Measurements from ENCODE around the gene ZNF778.

ZNF778 gene

GRCh38 chr16:89207993-89208392 lies 9.5 kb upstream of the ZNF778 start:
- no peak overlapping the region for H2AFZ ChIP-seq (ENCODE audit: low read length, unreplicated experiment)
- H3K4me1 ChIP-seq (ENCODE audit: control insufficient read depth, insufficient read depth, low read length, unreplicated experiment) = no peaks in the 10 kb centered on the region
- H3K27ac ChIP-seq (ENCODE audit: low read depth, low read length) = no peak overlapping the region
- no peak overlapping the region for H3K4me3 ChIP-seq (ENCODE audit: low read depth, low read length)
- no peaks in the 10 kb centered on the region for H3K36me3 ChIP-seq (ENCODE audit: insufficient read depth, low read length)
- no peaks in the 10 kb centered on the region for H3K79me2 ChIP-seq (ENCODE audit: control insufficient read depth, insufficient read depth, low read length, unreplicated experiment)
- H3K27me3 ChIP-seq (ENCODE audit: insufficient read depth, low read length) = peaks cover 32% of the 10 kb centered on the region

- no peaks in the 10 kb centered on the region for H3K79me2 ChIP-seq (ENCODE audit: control insufficient read depth, insufficient read depth, low read length, unreplicated experiment)
- no peak overlapping the region for H3K27ac ChIP-seq (ENCODE audit: low read depth, low read length)
- H3K4me1 ChIP-seq (ENCODE audit: control insufficient read depth, insufficient read depth, low read length, unreplicated experiment) = no peaks in the 10 kb centered on the region
- H3K4me3 ChIP-seq (ENCODE audit: low read depth, low read length) = no peak overlapping the region
- H2AFZ ChIP-seq (ENCODE audit: low read length, unreplicated experiment) = no peak overlapping the region
- H3K36me3 ChIP-seq (ENCODE audit: insufficient read depth, low read length) = no peaks in the 10 kb centered on the region
- peaks cover 18% of the 10 kb centered on the region for H3K27me3 ChIP-seq (ENCODE audit: insufficient read depth, low read length)
Observed at GRCh38 chr16:89209522-89210044, 7.9 kb upstream of the ZNF778 start.

GRCh38 chr16:89210165-89210903 lies 7.2 kb upstream of the ZNF778 start:
- Histone ChIP-seq H3K4me3 (ENCODE audit: low read depth, low read length) (no peak overlapping the region), H3K27ac (ENCODE audit: low read depth, low read length) (no peak overlapping the region), H3K36me3 (ENCODE audit: insufficient read depth, low read length) (no peaks in the 10 kb centered on the region), H3K79me2 (ENCODE audit: control insufficient read depth, insufficient read depth, low read length, unreplicated experiment) (no peaks in the 10 kb centered on the region), H2AFZ (ENCODE audit: low read length, unreplicated experiment) (no peak overlapping the region), H3K4me1 (ENCODE audit: control insufficient read depth, insufficient read depth, low read length, unreplicated experiment) (no peaks in the 10 kb centered on the region), H3K27me3 (ENCODE audit: insufficient read depth, low read length) (peaks cover 16% of the 10 kb centered on the region)

GRCh38 chr16:89210904-89211515 lies 6.5 kb upstream of the ZNF778 start:
- Histone ChIP-seq H3K79me2 (ENCODE audit: control insufficient read depth, insufficient read depth, low read length, unreplicated experiment) (no peaks in the 10 kb centered on the region), H3K4me1 (ENCODE audit: control insufficient read depth, insufficient read depth, low read length, unreplicated experiment) (no peaks in the 10 kb centered on the region), H3K36me3 (ENCODE audit: insufficient read depth, low read length) (no peaks in the 10 kb centered on the region), H2AFZ (ENCODE audit: low read length, unreplicated experiment) (no peak overlapping the region), H3K4me3 (ENCODE audit: low read depth, low read length) (no peak overlapping the region), H3K27me3 (ENCODE audit: insufficient read depth, low read length) (peaks cover 16% of the 10 kb centered on the region), H3K27ac (ENCODE audit: low read depth, low read length) (no peak overlapping the region)

- peak overlapping the region; percentile 73 for H3K27ac ChIP-seq (ENCODE audit: low read depth, low read length)
- H3K4me1 ChIP-seq (ENCODE audit: control insufficient read depth, insufficient read depth, low read length, unreplicated experiment) = no peaks in the 10 kb centered on the region
- no peaks in the 10 kb centered on the region for H3K27me3 ChIP-seq (ENCODE audit: insufficient read depth, low read length)
- H3K79me2 ChIP-seq (ENCODE audit: control insufficient read depth, insufficient read depth, low read length, unreplicated experiment) = peaks cover 29% of the 10 kb centered on the region
- H3K36me3 ChIP-seq (ENCODE audit: insufficient read depth, low read length) = peaks cover 11% of the 10 kb centered on the region; the same call in 1 of the 2 replicates
- H2AFZ ChIP-seq (ENCODE audit: low read length, unreplicated experiment) = peak overlapping the region; percentile 68
- peak overlapping the region; percentile 85 for H3K4me3 ChIP-seq (ENCODE audit: low read depth, low read length)
Observed at GRCh38 chr16:89216315-89217137, 977 bp upstream of the ZNF778 start.

GRCh38 chr16:89217138-89217387 lies 440 bp upstream of the ZNF778 start:
- H3K27me3 ChIP-seq (ENCODE audit: insufficient read depth, low read length) = no peaks in the 10 kb centered on the region
- H3K36me3 ChIP-seq (ENCODE audit: insufficient read depth, low read length) = peaks cover 16% of the 10 kb centered on the region; the same call in 1 of the 2 replicates
- H2AFZ ChIP-seq (ENCODE audit: low read length, unreplicated experiment) = peak overlapping the region; percentile 68
- H3K4me3 ChIP-seq (ENCODE audit: low read depth, low read length) = peak overlapping the region; percentile 85
- peaks cover 29% of the 10 kb centered on the region for H3K79me2 ChIP-seq (ENCODE audit: control insufficient read depth, insufficient read depth, low read length, unreplicated experiment)
- H3K27ac ChIP-seq (ENCODE audit: low read depth, low read length) = peak overlapping the region; percentile 73
- no peaks in the 10 kb centered on the region for H3K4me1 ChIP-seq (ENCODE audit: control insufficient read depth, insufficient read depth, low read length, unreplicated experiment)

GRCh38 chr16:89219365-89219764 lies 1.9 kb downstream of the ZNF778 start:
- Histone ChIP-seq H3K27me3 (ENCODE audit: insufficient read depth, low read length) (no peaks in the 10 kb centered on the region), H3K4me1 (ENCODE audit: control insufficient read depth, insufficient read depth, low read length, unreplicated experiment) (no peaks in the 10 kb centered on the region), H3K79me2 (ENCODE audit: control insufficient read depth, insufficient read depth, low read length, unreplicated experiment) (peaks cover 31% of the 10 kb centered on the region), H3K27ac (ENCODE audit: low read depth, low read length) (no peak overlapping the region), H3K4me3 (ENCODE audit: low read depth, low read length) (no peak overlapping the region), H2AFZ (ENCODE audit: low read length, unreplicated experiment) (no peak overlapping the region), H3K36me3 (ENCODE audit: insufficient read depth, low read length) (peaks cover 35% of the 10 kb centered on the region)

- Histone ChIP-seq H3K27me3 (ENCODE audit: insufficient read depth, low read length) (no peaks in the 10 kb centered on the region), H3K36me3 (ENCODE audit: insufficient read depth, low read length) (peaks cover 56% of the 10 kb centered on the region), H3K27ac (ENCODE audit: low read depth, low read length) (no peak overlapping the region), H3K4me1 (ENCODE audit: control insufficient read depth, insufficient read depth, low read length, unreplicated experiment) (no peaks in the 10 kb centered on the region), H3K4me3 (ENCODE audit: low read depth, low read length) (no peak overlapping the region), H3K79me2 (ENCODE audit: control insufficient read depth, insufficient read depth, low read length, unreplicated experiment) (peaks cover 31% of the 10 kb centered on the region), H2AFZ (ENCODE audit: low read length, unreplicated experiment) (no peak overlapping the region)
Observed at GRCh38 chr16:89221604-89222003, 4.1 kb downstream of the ZNF778 start.

GRCh38 chr16:89222931-89223330 lies 5.4 kb downstream of the ZNF778 start:
- Histone ChIP-seq H3K79me2 (ENCODE audit: control insufficient read depth, insufficient read depth, low read length, unreplicated experiment) (peaks cover 27% of the 10 kb centered on the region), H3K27ac (ENCODE audit: low read depth, low read length) (no peak overlapping the region), H3K36me3 (ENCODE audit: insufficient read depth, low read length) (peaks cover 69% of the 10 kb centered on the region), H3K27me3 (ENCODE audit: insufficient read depth, low read length) (no peaks in the 10 kb centered on the region), H3K4me1 (ENCODE audit: control insufficient read depth, insufficient read depth, low read length, unreplicated experiment) (no peaks in the 10 kb centered on the region), H3K4me3 (ENCODE audit: low read depth, low read length) (no peak overlapping the region), H2AFZ (ENCODE audit: low read length, unreplicated experiment) (no peak overlapping the region)

- Histone ChIP-seq H3K79me2 (ENCODE audit: control insufficient read depth, insufficient read depth, low read length, unreplicated experiment) (peaks cover 13% of the 10 kb centered on the region), H3K27me3 (ENCODE audit: insufficient read depth, low read length) (no peaks in the 10 kb centered on the region), H3K4me1 (ENCODE audit: control insufficient read depth, insufficient read depth, low read length, unreplicated experiment) (no peaks in the 10 kb centered on the region), H2AFZ (ENCODE audit: low read length, unreplicated experiment) (no peak overlapping the region), H3K36me3 (ENCODE audit: insufficient read depth, low read length) (peaks cover 87% of the 10 kb centered on the region), H3K4me3 (ENCODE audit: low read depth, low read length) (no peak overlapping the region), H3K27ac (ENCODE audit: low read depth, low read length) (no peak overlapping the region)
Observed at GRCh38 chr16:89224665-89225064, 7.2 kb downstream of the ZNF778 start.

Data from ACC112 (cell line).